K562 (cell line): ENCODE results near the gene SAFB.
"Not testable (repeated sequence)": the region's sequence is repeated elsewhere in the genome, so short reads cannot be mapped to it uniquely, and the experiment has no call there.

Experiments
- BRCA1 ChIP-seq, 2 experiments: fragments of 450-650 bp in 1 of 2; sonication (generic) in 1 of 2; formaldehyde crosslinking in 1 of 2; IDR thresholded peaks; 2 replicates each; pipeline versions ENCODE4 v1.5.0 to v1.6.1; 2017 to 2020; ENCODE audit warnings: mild to moderate bottlenecking in 1 of 2, missing genetic modification reagents in 1 of 2
- SMAD1 ChIP-seq: fragments of 150-350 bp; IDR thresholded peaks from 2 replicates; pipeline ENCODE4 v1.6.1; 2014; ENCODE audit warnings: low read length, low read depth; ENCODE audit not compliant: partially characterized antibody
- SRF ChIP-seq, 2 experiments: fragments of 250-450, 450-650 bp in 1 of 2; sonication (Bioruptor Pico) in 1 of 2; sonication (generic) in 1 of 2; formaldehyde crosslinking; IDR thresholded peaks; 2 replicates each; pipeline versions ENCODE4 v1.5.0 to v1.5.1; 2020 to 2022; ENCODE audit warnings: mild to moderate bottlenecking in 1 of 2, missing genetic modification reagents in 1 of 2
- TEAD2 ChIP-seq: fragments of 450-650 bp; IDR thresholded peaks from 2 replicates; pipeline ENCODE4 v1.6.1; 2016; ENCODE audit warnings: missing genetic modification characterization, control low read depth, missing compliant biosample characterization
- ZNF24 ChIP-seq: fragments of 450-650 bp; IDR thresholded peaks from 2 replicates; pipeline ENCODE4 v1.6.1; 2016
- ZNF696 ChIP-seq: fragments of 250-450 bp; sonication (Bioruptor Pico); conservative IDR thresholded peaks from 2 replicates; pipeline ENCODE4 v1.4.0; 2020; ENCODE audit warnings: mild to moderate bottlenecking, moderate library complexity

- TF ChIP-seq SRF (CRISPR knock-in tag; IDR thresholded peaks at IDR 0.05); ZNF24; ZNF696 (CRISPR knock-in tag); SMAD1; BRCA1 (IDR thresholded peaks at IDR 0.05); BRCA1 (CRISPR knock-in tag; IDR thresholded peaks at IDR 0.05); TEAD2 (tag): not testable (repeated sequence)
Observed at GRCh38 chr19:5608766-5609165, 14.1 kb upstream of the SAFB start.
